ENCODE measurements around the gene FARS2.

GRCh38 chr6:5388326-5388725, 127.0 kb downstream of the FARS2 start:
- TF ChIP-seq, protein P1, sequence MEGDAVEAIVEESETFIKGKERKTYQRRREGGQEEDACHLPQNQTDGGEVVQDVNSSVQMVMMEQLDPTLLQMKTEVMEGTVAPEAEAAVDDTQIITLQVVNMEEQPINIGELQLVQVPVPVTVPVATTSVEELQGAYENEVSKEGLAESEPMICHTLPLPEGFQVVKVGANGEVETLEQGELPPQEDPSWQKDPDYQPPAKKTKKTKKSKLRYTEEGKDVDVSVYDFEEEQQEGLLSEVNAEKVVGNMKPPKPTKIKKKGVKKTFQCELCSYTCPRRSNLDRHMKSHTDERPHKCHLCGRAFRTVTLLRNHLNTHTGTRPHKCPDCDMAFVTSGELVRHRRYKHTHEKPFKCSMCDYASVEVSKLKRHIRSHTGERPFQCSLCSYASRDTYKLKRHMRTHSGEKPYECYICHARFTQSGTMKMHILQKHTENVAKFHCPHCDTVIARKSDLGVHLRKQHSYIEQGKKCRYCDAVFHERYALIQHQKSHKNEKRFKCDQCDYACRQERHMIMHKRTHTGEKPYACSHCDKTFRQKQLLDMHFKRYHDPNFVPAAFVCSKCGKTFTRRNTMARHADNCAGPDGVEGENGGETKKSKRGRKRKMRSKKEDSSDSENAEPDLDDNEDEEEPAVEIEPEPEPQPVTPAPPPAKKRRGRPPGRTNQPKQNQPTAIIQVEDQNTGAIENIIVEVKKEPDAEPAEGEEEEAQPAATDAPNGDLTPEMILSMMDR (IDR thresholded peaks at IDR 0.05): no peak
- TF ChIP-seq TFCP2L1 (CRISPR knock-in tag; IDR thresholded peaks at IDR 0.05): no peak
- no peak for TF ChIP-seq PHF8 (IDR thresholded peaks at IDR 0.05; ENCODE audit: borderline replicate concordance, low read depth)
- TF ChIP-seq EP300 (IDR thresholded peaks at IDR 0.05): no peak
- no peak for TF ChIP-seq CHD4 (IDR thresholded peaks at IDR 0.05; ENCODE audit: borderline replicate concordance)
- TF ChIP-seq, protein P2, sequence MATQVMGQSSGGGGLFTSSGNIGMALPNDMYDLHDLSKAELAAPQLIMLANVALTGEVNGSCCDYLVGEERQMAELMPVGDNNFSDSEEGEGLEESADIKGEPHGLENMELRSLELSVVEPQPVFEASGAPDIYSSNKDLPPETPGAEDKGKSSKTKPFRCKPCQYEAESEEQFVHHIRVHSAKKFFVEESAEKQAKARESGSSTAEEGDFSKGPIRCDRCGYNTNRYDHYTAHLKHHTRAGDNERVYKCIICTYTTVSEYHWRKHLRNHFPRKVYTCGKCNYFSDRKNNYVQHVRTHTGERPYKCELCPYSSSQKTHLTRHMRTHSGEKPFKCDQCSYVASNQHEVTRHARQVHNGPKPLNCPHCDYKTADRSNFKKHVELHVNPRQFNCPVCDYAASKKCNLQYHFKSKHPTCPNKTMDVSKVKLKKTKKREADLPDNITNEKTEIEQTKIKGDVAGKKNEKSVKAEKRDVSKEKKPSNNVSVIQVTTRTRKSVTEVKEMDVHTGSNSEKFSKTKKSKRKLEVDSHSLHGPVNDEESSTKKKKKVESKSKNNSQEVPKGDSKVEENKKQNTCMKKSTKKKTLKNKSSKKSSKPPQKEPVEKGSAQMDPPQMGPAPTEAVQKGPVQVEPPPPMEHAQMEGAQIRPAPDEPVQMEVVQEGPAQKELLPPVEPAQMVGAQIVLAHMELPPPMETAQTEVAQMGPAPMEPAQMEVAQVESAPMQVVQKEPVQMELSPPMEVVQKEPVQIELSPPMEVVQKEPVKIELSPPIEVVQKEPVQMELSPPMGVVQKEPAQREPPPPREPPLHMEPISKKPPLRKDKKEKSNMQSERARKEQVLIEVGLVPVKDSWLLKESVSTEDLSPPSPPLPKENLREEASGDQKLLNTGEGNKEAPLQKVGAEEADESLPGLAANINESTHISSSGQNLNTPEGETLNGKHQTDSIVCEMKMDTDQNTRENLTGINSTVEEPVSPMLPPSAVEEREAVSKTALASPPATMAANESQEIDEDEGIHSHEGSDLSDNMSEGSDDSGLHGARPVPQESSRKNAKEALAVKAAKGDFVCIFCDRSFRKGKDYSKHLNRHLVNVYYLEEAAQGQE (IDR thresholded peaks at IDR 0.05): no peak
- no peak for TF ChIP-seq RAD21 (conservative IDR thresholded peaks at IDR 0.05 in 1 of 2, IDR thresholded peaks at IDR 0.05 in 1 of 2)
- TF ChIP-seq, protein P3, sequence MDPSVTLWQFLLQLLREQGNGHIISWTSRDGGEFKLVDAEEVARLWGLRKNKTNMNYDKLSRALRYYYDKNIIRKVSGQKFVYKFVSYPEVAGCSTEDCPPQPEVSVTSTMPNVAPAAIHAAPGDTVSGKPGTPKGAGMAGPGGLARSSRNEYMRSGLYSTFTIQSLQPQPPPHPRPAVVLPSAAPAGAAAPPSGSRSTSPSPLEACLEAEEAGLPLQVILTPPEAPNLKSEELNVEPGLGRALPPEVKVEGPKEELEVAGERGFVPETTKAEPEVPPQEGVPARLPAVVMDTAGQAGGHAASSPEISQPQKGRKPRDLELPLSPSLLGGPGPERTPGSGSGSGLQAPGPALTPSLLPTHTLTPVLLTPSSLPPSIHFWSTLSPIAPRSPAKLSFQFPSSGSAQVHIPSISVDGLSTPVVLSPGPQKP (IDR thresholded peaks at IDR 0.05; ENCODE audit: low read depth, low read length): no peak
- no peak for TF ChIP-seq POLR2A (IDR thresholded peaks at IDR 0.05; ENCODE audit: low read length)
- TF ChIP-seq POLR2AphosphoS2 (conservative IDR thresholded peaks at IDR 0.05; ENCODE audit: low read length): no peak
- no peak for TF ChIP-seq CHD2 (IDR thresholded peaks at IDR 0.05; ENCODE audit: low read length, partially characterized antibody)

Data from A549 (cell line).